MCF 10A (cell line): ENCODE results near the gene MCTP2. TPM values are rescaled to one million over a fixed set of nuclear protein-coding genes. Genes with fewer than 3 reads are reported as not detected.

Source experiments
- BruUV-seq: library from RNA; stranded (reverse); fragments of 400-500 nt; replicated peaks from 2 replicates; lab custom pipeline; 2021; lab: Mats Ljungman, UMichigan
- CTCF ChIA-PET: fragments of 300-600 bp; sonication (Branson Sonifier 250); formaldehyde crosslinking; extraction: SDS; loops from one replicate; lab custom pipeline; 2021; ENCODE audit warnings: antibody characterized with exemption, inconsistent platforms; lab: Yijun Ruan, JAX
- POLR2A ChIA-PET: fragments of 300-600, 350-650 bp; sonication (Branson Sonifier 250); formaldehyde crosslinking; extraction: SDS; loops from one replicate; lab custom pipeline; 2020; ENCODE audit warnings: antibody characterized with exemption, inconsistent platforms; lab: Yijun Ruan, JAX
- DNase-seq: peaks from one replicate; pipeline ENCODE4 v3.0.0-alpha.2; 2018; ENCODE audit not compliant: unreplicated experiment
- H3K27ac Mint-ChIP-seq: one replicate; pipeline ENCODE4 v1.8.0; 2022; ENCODE audit warnings: mild to moderate bottlenecking, low read depth, mixed read lengths; ENCODE audit not compliant: unreplicated experiment
- H3K27me3 Mint-ChIP-seq: one replicate; pipeline ENCODE4 v1.8.0; 2022; ENCODE audit warnings: mixed read lengths; ENCODE audit not compliant: insufficient read depth, unreplicated experiment
- H3K36me3 Mint-ChIP-seq: one replicate; pipeline ENCODE4 v1.8.0; 2022; ENCODE audit warnings: mild to moderate bottlenecking, moderate library complexity, mixed read lengths; ENCODE audit not compliant: insufficient read depth, unreplicated experiment
- H3K4me1 Mint-ChIP-seq: one replicate; pipeline ENCODE4 v1.8.0; 2022; ENCODE audit warnings: mixed read lengths; ENCODE audit not compliant: insufficient read depth, unreplicated experiment
- H3K4me3 Mint-ChIP-seq: one replicate; pipeline ENCODE4 v1.8.0; 2022; ENCODE audit warnings: mild to moderate bottlenecking, moderate library complexity, mixed read lengths; ENCODE audit not compliant: unreplicated experiment
- H3K9me3 Mint-ChIP-seq: one replicate; pipeline ENCODE4 v1.8.0; 2022; ENCODE audit warnings: mixed read lengths; ENCODE audit not compliant: unreplicated experiment
- CTCF ChIP-seq: fragments of 200-600 bp; IDR thresholded peaks from one replicate; pipeline ENCODE4 v1.8.0; 2022; ENCODE audit warnings: antibody characterized with exemption, mild to moderate bottlenecking; ENCODE audit not compliant: unreplicated experiment
- intact Hi-C: fragments of 100-400 bp; cut with micrococcal nuclease; formaldehyde crosslinking; loops from 2 replicates; pipeline ENCODE4 v1.14.1; 2022
- total RNA-seq: library from RNA; stranded (reverse); gene quantifications from 2 replicates; pipeline ENCODE4 v1.2.3, GENCODE V29; 2022

The MCTP2 gene
- total RNA-seq, 1 experiment from 2014 or later: 25.7 TPM

GRCh38 chr15:94331731-94332130 lies 100.4 kb downstream of the MCTP2 start:
- DNase-seq: no peak
- peaks cover 2% of the 10 kb centered on the region for H3K36me3 Mint-ChIP-seq
- H3K9me3 Mint-ChIP-seq: no peaks in the 10 kb centered on the region
- no peak overlapping the region for H3K27ac Mint-ChIP-seq
- peaks cover 6% of the 10 kb centered on the region for H3K4me1 Mint-ChIP-seq
- no peak overlapping the region for H3K4me3 Mint-ChIP-seq
- BruUV-seq: no TSS peak
- TF ChIP-seq CTCF: no peak
- H3K27me3 Mint-ChIP-seq: no peaks in the 10 kb centered on the region
- CTCF ChIA-PET: interaction anchor here (0.6 to 5.4 kb wide), 5 partner anchors 8 to 340 kb away, joined by 3 to 43 read pairs (median 4); no protein-coding TSS in a partner anchor
- intact Hi-C loops: no loop called here
- POLR2A ChIA-PET: interaction anchor here (0.7 to 0.9 kb wide), 2 partner anchors 10 to 820 kb away, joined by 3 to 4 read pairs; no protein-coding TSS in a partner anchor

- Mint-ChIP-seq H3K27me3 (no peaks in the 10 kb centered on the region), H3K36me3 (peaks cover 14% of the 10 kb centered on the region), H3K4me1 (peaks cover under 1% of the 10 kb centered on the region), H3K27ac (no peak overlapping the region), H3K4me3 (no peak overlapping the region), H3K9me3 (no peaks in the 10 kb centered on the region)
- ChIA-PET CTCF (interaction anchor here (0.8 to 5.4 kb wide), 3 partner anchors 8 to 172 kb away, joined by 3 to 43 read pairs (median 22); no protein-coding TSS in a partner anchor), POLR2A (interaction anchor here (0.6 kb wide), 1 partner anchor 785 kb away, joined by 3 read pairs; no protein-coding TSS in a partner anchor)
- no peak for DNase-seq
- TF ChIP-seq CTCF: no peak
- intact Hi-C loops: no loop called here
- no TSS peak for BruUV-seq
Observed at GRCh38 chr15:94335616-94336015, 104.3 kb downstream of the MCTP2 start.

- CTCF ChIA-PET: interaction anchor here (1.1 kb wide), 1 partner anchor 13 kb away, joined by 3 read pairs; no protein-coding TSS in a partner anchor
- peaks cover 17% of the 10 kb centered on the region for H3K36me3 Mint-ChIP-seq
- BruUV-seq: no TSS peak
Observed at GRCh38 chr15:94336817-94337467, 105.6 kb downstream of the MCTP2 start.

More at GRCh38 chr15:94336817-94337467, 105.6 kb downstream of the MCTP2 start:
- intact Hi-C loops: no loop called here
- Mint-ChIP-seq H3K9me3 (no peaks in the 10 kb centered on the region), H3K27ac (no peak overlapping the region), H3K4me3 (no peak overlapping the region), H3K27me3 (no peaks in the 10 kb centered on the region), H3K4me1 (no peaks in the 10 kb centered on the region)
- no peak for TF ChIP-seq CTCF
- POLR2A ChIA-PET: no interaction called here
- DNase-seq: no peak
